ENCODE data around the gene CENPW. TPM values are rescaled to one million over a fixed set of nuclear protein-coding genes. Genes with fewer than 3 reads are reported as not detected.
A peak's percentile ranks its signal among the peaks of the same experiment; 100 is the strongest.

Gene CENPW
- polyA plus RNA-seq, 10 donors = 11.0 to 29.0 (median 12.7) TPM

GRCh38 chr6:126361832-126362440 is 22.0 kb downstream of the CENPW start:
- DNase-seq = no peak

GRCh38 chr6:126367849-126368248 is 27.9 kb downstream of the CENPW start:
- no peak for DNase-seq

GRCh38 chr6:126372626-126373025 is 32.7 kb downstream of the CENPW start:
- peak in 1 of 3 donors; percentile 16 for DNase-seq

GRCh38 chr6:126373344-126373743 is 33.4 kb downstream of the CENPW start:
- DNase-seq = no peak

- DNase-seq = no peak
These were observed 34.5 kb downstream of the CENPW start for GRCh38 chr6:126374372-126374771.

- no peak for DNase-seq
These were observed 36.8 kb downstream of the CENPW start for GRCh38 chr6:126376682-126377081.

- DNase-seq = no peak
These were observed 37.8 kb downstream of the CENPW start for GRCh38 chr6:126377594-126378153.

GRCh38 chr6:126380072-126380583 is 40.2 kb downstream of the CENPW start:
- no peak for DNase-seq

- no peak for DNase-seq
These were observed 41.6 kb downstream of the CENPW start for GRCh38 chr6:126381498-126381897.

GRCh38 chr6:126383203-126383602 is 43.3 kb downstream of the CENPW start:
- DNase-seq = no peak

- no peak for DNase-seq
These were observed 45.6 kb downstream of the CENPW start for GRCh38 chr6:126385536-126385935.

GRCh38 chr6:126388104-126388598 is 48.2 kb downstream of the CENPW start:
- peak; percentile 14 to 73 (median 28) for DNase-seq

- DNase-seq = no peak
These were observed 56.2 kb downstream of the CENPW start for GRCh38 chr6:126396131-126396530.
